Epithelial cell of esophagus (primary cell): Measurements from ENCODE around the gene USH2A.

Experiments used
- DNase-seq: peaks from one replicate; pipeline ENCODE4 v3.0.0; 2010; ENCODE audit warnings: low read depth
- H3K4me3 ChIP-seq: 2 replicates; pipeline ENCODE4 v1.5.1; 2011; ENCODE audit warnings: mild to moderate bottlenecking, low read length, control low read depth
- TF ChIP-seq, protein P1 (sequence below): IDR thresholded peaks from 2 replicates; pipeline ENCODE4 v1.5.1; 2011; ENCODE audit warnings: low read depth, mild to moderate bottlenecking, low read length, control low read depth, inconsistent platforms; ENCODE audit not compliant: insufficient read depth; ENCODE audit errors: missing control alignments

Gene USH2A

DNA sequence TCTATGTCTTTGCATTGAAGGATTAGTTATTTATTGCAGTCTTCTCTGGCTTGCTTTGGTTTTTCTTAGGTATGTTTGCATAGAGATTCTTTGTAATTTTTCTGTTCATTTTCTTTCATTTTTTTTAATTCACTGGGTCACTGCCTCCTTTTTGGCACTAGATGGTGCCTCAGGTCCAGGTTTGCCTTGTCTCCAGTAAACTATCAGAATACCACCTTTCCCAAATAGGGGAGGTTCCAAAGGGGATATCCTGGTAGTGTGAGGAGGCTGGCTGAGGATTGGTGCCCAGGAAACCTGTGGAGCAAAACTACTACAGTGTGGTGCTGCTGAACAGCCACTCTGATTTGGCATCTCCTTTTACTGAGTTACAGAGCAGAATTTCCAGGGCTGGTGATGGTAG, 599.0 kb downstream of the USH2A start:
- DNase-seq: no peak
- TF ChIP-seq, protein P1, sequence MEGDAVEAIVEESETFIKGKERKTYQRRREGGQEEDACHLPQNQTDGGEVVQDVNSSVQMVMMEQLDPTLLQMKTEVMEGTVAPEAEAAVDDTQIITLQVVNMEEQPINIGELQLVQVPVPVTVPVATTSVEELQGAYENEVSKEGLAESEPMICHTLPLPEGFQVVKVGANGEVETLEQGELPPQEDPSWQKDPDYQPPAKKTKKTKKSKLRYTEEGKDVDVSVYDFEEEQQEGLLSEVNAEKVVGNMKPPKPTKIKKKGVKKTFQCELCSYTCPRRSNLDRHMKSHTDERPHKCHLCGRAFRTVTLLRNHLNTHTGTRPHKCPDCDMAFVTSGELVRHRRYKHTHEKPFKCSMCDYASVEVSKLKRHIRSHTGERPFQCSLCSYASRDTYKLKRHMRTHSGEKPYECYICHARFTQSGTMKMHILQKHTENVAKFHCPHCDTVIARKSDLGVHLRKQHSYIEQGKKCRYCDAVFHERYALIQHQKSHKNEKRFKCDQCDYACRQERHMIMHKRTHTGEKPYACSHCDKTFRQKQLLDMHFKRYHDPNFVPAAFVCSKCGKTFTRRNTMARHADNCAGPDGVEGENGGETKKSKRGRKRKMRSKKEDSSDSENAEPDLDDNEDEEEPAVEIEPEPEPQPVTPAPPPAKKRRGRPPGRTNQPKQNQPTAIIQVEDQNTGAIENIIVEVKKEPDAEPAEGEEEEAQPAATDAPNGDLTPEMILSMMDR: no peak
- no peak overlapping the region for H3K4me3 ChIP-seq

DNA sequence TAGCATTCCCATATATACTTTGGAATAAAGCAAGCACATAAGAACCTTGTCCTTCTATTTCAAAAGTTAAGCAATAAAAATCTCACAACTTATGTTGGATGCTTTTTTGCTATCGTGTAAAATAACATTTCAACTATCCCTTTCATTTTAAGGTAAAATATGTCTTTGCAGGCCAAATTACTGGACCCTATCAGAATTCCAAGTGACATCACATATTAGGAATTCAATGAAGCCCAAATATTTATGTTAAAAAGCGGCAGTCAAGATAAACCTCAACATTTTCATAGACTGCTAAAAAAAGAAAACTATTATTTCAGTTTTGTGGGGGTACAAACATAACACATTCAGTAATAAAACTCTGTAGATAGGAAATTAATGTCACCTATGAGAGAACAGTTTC, 604.1 kb downstream of the USH2A start:
- DNase-seq: no peak
- TF ChIP-seq, protein P1: no peak
- no peak overlapping the region for H3K4me3 ChIP-seq

DNA sequence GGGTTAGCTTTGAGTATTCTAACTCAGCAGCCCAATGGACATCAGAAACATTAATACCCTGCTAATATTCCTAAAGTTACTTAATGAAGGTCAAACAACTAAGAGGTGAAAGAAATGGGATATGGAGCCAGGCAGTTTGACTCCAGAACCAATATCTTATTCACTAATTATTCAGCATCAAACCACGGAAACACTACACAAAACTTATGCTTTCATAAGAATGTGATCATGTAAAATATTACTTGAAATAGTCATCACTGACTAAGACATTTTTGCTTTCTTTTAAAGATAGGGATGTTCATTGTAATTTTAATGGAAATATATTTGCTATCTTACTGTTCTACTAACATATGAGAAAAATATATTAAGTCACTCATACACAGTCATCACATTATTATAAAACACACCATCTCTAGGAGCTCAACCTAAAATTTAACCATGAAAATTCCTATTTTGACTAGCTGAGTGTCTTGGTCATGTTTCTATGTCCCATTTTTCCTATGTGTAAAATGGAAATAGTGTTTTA, 615.3 kb downstream of the USH2A start:
- H3K4me3 ChIP-seq: no peak overlapping the region
- no peak for DNase-seq
- TF ChIP-seq, protein P1: no peak

DNA sequence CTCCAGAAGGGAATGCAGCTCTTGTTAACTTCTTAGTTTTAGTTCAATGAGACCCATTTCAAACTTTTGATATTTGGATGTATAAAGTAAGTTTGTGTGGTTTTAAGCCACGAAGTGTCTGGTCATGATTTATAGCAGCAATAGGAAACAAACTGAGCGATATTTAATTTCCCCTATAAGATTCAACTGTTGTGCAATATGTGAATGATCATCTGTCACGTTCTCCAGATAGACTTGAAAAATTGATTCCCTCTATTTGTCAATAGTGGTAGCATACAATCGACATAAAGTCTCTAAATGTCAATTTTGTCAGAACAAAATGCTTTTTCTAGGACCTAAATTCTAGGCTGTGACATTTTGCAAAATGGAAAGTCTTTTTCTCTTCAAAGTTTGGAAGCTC, 616.0 kb downstream of the USH2A start:
- DNase-seq: no peak
- H3K4me3 ChIP-seq: no peak overlapping the region
- TF ChIP-seq, protein P1: no peak

DNA sequence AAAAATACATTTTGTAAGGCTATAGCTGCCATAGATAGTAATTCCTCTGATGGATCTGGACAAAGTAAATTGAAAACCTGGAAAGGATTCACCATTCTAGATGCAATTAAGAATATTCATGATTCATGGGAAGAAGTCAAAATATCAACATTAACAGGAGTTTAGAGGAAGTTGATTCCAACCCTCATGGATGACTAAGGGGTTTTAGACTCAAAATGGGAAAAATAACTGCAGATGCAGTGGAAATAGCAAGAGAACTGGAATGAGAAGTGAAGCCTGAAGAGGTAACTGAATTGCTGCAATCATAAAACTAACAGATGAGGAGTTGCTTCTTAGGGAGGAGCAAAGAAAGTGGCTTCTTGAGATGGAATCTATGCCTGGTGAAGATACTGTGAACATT, 625.4 kb downstream of the USH2A start:
- H3K4me3 ChIP-seq: no peak overlapping the region
- no peak for DNase-seq
- TF ChIP-seq, protein P1: no peak

DNA sequence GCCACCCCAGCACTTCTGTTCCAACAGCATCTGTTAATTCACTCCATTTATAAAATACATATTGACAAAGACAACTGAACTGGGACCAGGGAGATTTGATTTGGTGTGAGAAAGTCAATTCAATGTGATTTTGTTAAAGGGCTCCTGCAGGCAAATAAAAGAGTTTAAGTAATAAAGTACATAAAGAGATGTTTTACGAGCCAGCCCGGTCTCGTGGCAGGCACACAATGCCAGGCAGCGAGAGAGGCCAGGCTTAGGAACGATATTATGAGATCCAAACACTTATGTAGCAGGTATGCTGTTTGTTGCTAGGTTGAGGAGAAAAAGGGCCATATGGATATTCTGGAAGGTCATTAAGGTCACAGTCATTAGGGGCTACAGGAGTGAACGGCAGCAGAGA, 629.1 kb downstream of the USH2A start:
- DNase-seq: no peak
- no peak overlapping the region for H3K4me3 ChIP-seq
- TF ChIP-seq, protein P1: no peak

DNA sequence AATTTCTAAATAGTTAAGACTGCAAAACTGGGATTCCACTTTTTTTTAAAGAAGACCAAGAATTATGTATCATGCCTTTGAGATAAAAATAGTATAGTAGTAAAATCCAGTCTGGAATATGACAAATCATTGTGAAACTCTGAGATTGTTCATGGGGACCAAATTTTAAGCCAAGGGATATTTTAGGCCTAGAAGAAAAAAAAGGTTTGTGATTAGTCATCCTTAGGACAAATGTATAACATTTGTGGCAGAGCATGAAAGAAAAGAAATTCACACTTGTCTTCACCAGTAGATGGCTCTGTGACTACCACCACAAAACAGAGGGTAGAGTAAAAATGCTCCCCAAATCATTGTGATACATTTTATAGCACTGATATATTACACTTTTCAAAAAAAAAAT, 630.1 kb downstream of the USH2A start:
- peak; percentile 14 for DNase-seq
- H3K4me3 ChIP-seq: no peak overlapping the region
- TF ChIP-seq, protein P1: peak; percentile 35
